ENCODE data around the gene TRH.
"Not testable (repeated sequence)": the region's sequence is repeated elsewhere in the genome, so short reads cannot be mapped to it uniquely, and the experiment has no call there.

GRCh38 chr3:130012108-130012507 is 37.6 kb downstream of the TRH start:
- not testable (repeated sequence) for TF ChIP-seq EP300 (IDR thresholded peaks at IDR 0.05; ENCODE audit: borderline replicate concordance in 1 of 2, low read depth in 2 of 2, low read length in 2 of 2); SRF (IDR thresholded peaks at IDR 0.05; ENCODE audit: low read depth, low read length); TAF1 (IDR thresholded peaks at IDR 0.05; ENCODE audit: low read depth, low read length); CTCF (IDR thresholded peaks at IDR 0.05; ENCODE audit: control extremely low read depth in 1 of 3, insufficient read depth in 1 of 3, low read depth in 1 of 3, low read length in 3 of 3); TAF7 (optimal IDR thresholded peaks at IDR 0.05; ENCODE audit: borderline replicate concordance, low read depth, low read length); RNF2 (IDR thresholded peaks at IDR 0.05; ENCODE audit: borderline replicate concordance, low read depth, low read length, missing control alignments, poor library complexity, severe bottlenecking); POLR2AphosphoS5 (IDR thresholded peaks at IDR 0.05; ENCODE audit: low read depth, low read length)
- TF ChIP-seq, protein P1, sequence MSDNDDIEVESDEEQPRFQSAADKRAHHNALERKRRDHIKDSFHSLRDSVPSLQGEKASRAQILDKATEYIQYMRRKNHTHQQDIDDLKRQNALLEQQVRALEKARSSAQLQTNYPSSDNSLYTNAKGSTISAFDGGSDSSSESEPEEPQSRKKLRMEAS (IDR thresholded peaks at IDR 0.05), result not testable (repeated sequence)

All from H1 (cell line).